ENCODE results near the gene FAM83G. TPM values are rescaled to one million over a fixed set of nuclear protein-coding genes. Genes with fewer than 3 reads are reported as not detected.
"Not testable (repeated sequence)": the region's sequence is repeated elsewhere in the genome, so short reads cannot be mapped to it uniquely, and the experiment has no call there.

FAM83G gene
- total and polyA plus RNA-seq, 2 donors (not counting 3 experiments of a cell fraction or from before 2014, with no cell fraction given): 7.0 to 10.9 TPM

- BruUV-seq (replicated peaks); H3K79me2 ChIP-seq (ENCODE audit: control insufficient read depth, insufficient read depth, low read length); H3K4me3 ChIP-seq (replicated peaks in 1 of 3; ENCODE audit: insufficient read depth in 1 of 3, low read depth in 1 of 3, low read length in 3 of 3); H3K27me3 ChIP-seq (ENCODE audit: control insufficient read depth in 2 of 2, insufficient read depth in 2 of 2, low read length in 2 of 2); dilution Hi-C loops (cut with MboI; ENCODE audit: extremely low pct_ligation_motif_present, low sequenced_read_pairs); H3K36me3 ChIP-seq (ENCODE audit: control insufficient read depth in 2 of 2, extremely low read depth in 1 of 2, insufficient read depth in 2 of 2, low read length in 2 of 2); H4K20me1 ChIP-seq (replicated peaks; ENCODE audit: control insufficient read depth, extremely low read depth, insufficient read depth, low read length); H2AFZ ChIP-seq (ENCODE audit: low read depth, low read length); H3K9me3 ChIP-seq (replicated peaks; ENCODE audit: control insufficient read depth, insufficient read depth, low read length); H3K27ac ChIP-seq (ENCODE audit: insufficient read depth, low read depth, low read length); H3K9me1 ChIP-seq (replicated peaks; ENCODE audit: control insufficient read depth, extremely low read depth, insufficient read depth, low read length); POLR2A ChIA-PET; CTCF ChIA-PET; H3K4me2 ChIP-seq (ENCODE audit: insufficient read depth, low read length); FAIRE-seq; H3K9ac ChIP-seq (replicated peaks; ENCODE audit: extremely low read depth, insufficient read depth, low read length); DNase-seq (ENCODE audit: low read depth, low spot score); H3K4me1 ChIP-seq (ENCODE audit: control insufficient read depth, extremely low read depth, insufficient read depth, low read length); intact Hi-C loops (cut with micrococcal nuclease): not testable (repeated sequence)
These were observed 33.4 kb upstream of the FAM83G start for GRCh38 chr17:19038007-19038406.

- FAIRE-seq: peak; percentile 96
- H3K4me1 ChIP-seq (ENCODE audit: control insufficient read depth, extremely low read depth, insufficient read depth, low read length); POLR2A ChIA-PET; H3K4me3 ChIP-seq (replicated peaks in 1 of 3; ENCODE audit: insufficient read depth in 1 of 3, low read depth in 1 of 3, low read length in 3 of 3); intact Hi-C loops (cut with micrococcal nuclease); H4K20me1 ChIP-seq (replicated peaks; ENCODE audit: control insufficient read depth, extremely low read depth, insufficient read depth, low read length); H3K36me3 ChIP-seq (ENCODE audit: control insufficient read depth in 2 of 2, extremely low read depth in 1 of 2, insufficient read depth in 2 of 2, low read length in 2 of 2); H3K79me2 ChIP-seq (ENCODE audit: control insufficient read depth, insufficient read depth, low read length); H3K9me3 ChIP-seq (replicated peaks; ENCODE audit: control insufficient read depth, insufficient read depth, low read length); H2AFZ ChIP-seq (ENCODE audit: low read depth, low read length); CTCF ChIA-PET; H3K27me3 ChIP-seq (ENCODE audit: control insufficient read depth in 2 of 2, insufficient read depth in 2 of 2, low read length in 2 of 2); dilution Hi-C loops (cut with MboI; ENCODE audit: extremely low pct_ligation_motif_present, low sequenced_read_pairs); DNase-seq (ENCODE audit: low read depth, low spot score); BruUV-seq (replicated peaks); H3K9me1 ChIP-seq (replicated peaks; ENCODE audit: control insufficient read depth, extremely low read depth, insufficient read depth, low read length); H3K9ac ChIP-seq (replicated peaks; ENCODE audit: extremely low read depth, insufficient read depth, low read length); H3K27ac ChIP-seq (ENCODE audit: insufficient read depth, low read depth, low read length); H3K4me2 ChIP-seq (ENCODE audit: insufficient read depth, low read length): not testable (repeated sequence)
These were observed 33.0 kb upstream of the FAM83G start for GRCh38 chr17:19037547-19037946.

DNA sequence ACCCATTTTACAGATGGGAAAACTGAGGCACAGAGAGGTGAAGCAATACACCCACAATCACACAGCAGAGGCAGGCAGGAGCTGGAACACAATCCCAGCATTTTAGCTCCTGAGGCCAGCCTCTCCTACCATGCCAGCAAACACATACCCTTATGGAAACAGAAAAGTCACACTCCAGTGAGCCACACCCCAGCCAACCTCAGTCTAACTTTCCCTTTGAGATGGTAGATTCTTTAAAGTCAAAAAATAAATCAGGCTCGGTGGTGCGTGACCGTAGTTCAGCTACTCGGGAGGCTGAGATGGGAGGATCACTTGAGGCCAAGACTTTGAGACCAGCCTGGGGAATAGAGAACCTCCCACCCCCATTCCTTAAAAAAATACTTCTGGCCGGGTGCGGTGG is 31.6 kb upstream of the FAM83G start:
- CTCF ChIA-PET; H3K36me3 ChIP-seq (ENCODE audit: control insufficient read depth in 2 of 2, extremely low read depth in 1 of 2, insufficient read depth in 2 of 2, low read length in 2 of 2); H3K27ac ChIP-seq (ENCODE audit: insufficient read depth, low read depth, low read length); DNase-seq (ENCODE audit: low read depth, low spot score); H3K9me1 ChIP-seq (replicated peaks; ENCODE audit: control insufficient read depth, extremely low read depth, insufficient read depth, low read length); H3K4me3 ChIP-seq (replicated peaks in 1 of 3; ENCODE audit: insufficient read depth in 1 of 3, low read depth in 1 of 3, low read length in 3 of 3); H2AFZ ChIP-seq (ENCODE audit: low read depth, low read length); POLR2A ChIA-PET; FAIRE-seq; H3K79me2 ChIP-seq (ENCODE audit: control insufficient read depth, insufficient read depth, low read length); dilution Hi-C loops (cut with MboI; ENCODE audit: extremely low pct_ligation_motif_present, low sequenced_read_pairs); H3K9ac ChIP-seq (replicated peaks; ENCODE audit: extremely low read depth, insufficient read depth, low read length); H3K9me3 ChIP-seq (replicated peaks; ENCODE audit: control insufficient read depth, insufficient read depth, low read length); intact Hi-C loops (cut with micrococcal nuclease); H3K27me3 ChIP-seq (ENCODE audit: control insufficient read depth in 2 of 2, insufficient read depth in 2 of 2, low read length in 2 of 2); H3K4me2 ChIP-seq (ENCODE audit: insufficient read depth, low read length); BruUV-seq (replicated peaks); H4K20me1 ChIP-seq (replicated peaks; ENCODE audit: control insufficient read depth, extremely low read depth, insufficient read depth, low read length); H3K4me1 ChIP-seq (ENCODE audit: control insufficient read depth, extremely low read depth, insufficient read depth, low read length): not testable (repeated sequence)

DNA sequence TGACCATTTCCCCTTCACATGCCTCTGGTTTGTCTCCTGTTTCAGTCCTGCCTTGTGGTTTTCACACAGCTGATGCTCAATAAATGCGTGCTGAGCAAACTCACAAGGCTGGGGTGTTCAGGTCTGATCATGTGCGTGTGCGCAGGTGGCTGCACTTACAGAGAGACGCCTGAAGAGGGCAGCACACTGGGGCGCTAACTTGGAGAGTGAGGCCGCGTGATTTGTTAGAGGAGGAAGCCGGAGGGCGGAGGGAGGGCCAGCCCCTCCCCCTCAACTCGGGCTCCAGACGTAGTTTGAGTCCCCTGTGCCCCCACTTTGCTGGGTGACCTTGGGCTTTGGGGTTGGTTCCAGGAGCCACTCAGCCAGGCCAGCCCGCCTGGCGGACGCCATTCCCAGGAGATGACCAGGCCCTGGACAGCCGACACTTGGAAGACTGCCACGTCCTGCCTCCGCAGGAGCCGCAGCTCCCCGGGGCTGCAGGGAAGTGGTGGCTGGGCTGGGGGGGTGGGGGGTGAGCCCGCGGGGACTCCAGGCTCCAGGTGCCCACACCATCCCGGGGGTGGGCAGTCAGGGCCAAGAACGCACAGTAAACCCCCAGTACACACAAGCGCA is 27.9 kb upstream of the FAM83G start:
- DNase-seq (ENCODE audit: low read depth, low spot score); dilution Hi-C loops (cut with MboI; ENCODE audit: extremely low pct_ligation_motif_present, low sequenced_read_pairs): not testable (repeated sequence)
- FAIRE-seq: peak; percentile 97

More for the DNA sequence above, 27.9 kb upstream of the FAM83G start:
- H3K9ac ChIP-seq (replicated peaks; ENCODE audit: extremely low read depth, insufficient read depth, low read length); H3K79me2 ChIP-seq (ENCODE audit: control insufficient read depth, insufficient read depth, low read length); H3K4me3 ChIP-seq (replicated peaks in 1 of 3; ENCODE audit: insufficient read depth in 1 of 3, low read depth in 1 of 3, low read length in 3 of 3); H3K27ac ChIP-seq (ENCODE audit: insufficient read depth, low read depth, low read length); H2AFZ ChIP-seq (ENCODE audit: low read depth, low read length); H3K9me1 ChIP-seq (replicated peaks; ENCODE audit: control insufficient read depth, extremely low read depth, insufficient read depth, low read length); intact Hi-C loops (cut with micrococcal nuclease); POLR2A ChIA-PET; H4K20me1 ChIP-seq (replicated peaks; ENCODE audit: control insufficient read depth, extremely low read depth, insufficient read depth, low read length); H3K9me3 ChIP-seq (replicated peaks; ENCODE audit: control insufficient read depth, insufficient read depth, low read length); H3K36me3 ChIP-seq (ENCODE audit: control insufficient read depth in 2 of 2, extremely low read depth in 1 of 2, insufficient read depth in 2 of 2, low read length in 2 of 2); CTCF ChIA-PET; H3K4me2 ChIP-seq (ENCODE audit: insufficient read depth, low read length); H3K4me1 ChIP-seq (ENCODE audit: control insufficient read depth, extremely low read depth, insufficient read depth, low read length); H3K27me3 ChIP-seq (ENCODE audit: control insufficient read depth in 2 of 2, insufficient read depth in 2 of 2, low read length in 2 of 2); BruUV-seq (replicated peaks): not testable (repeated sequence)

Measured in endothelial cell of umbilical vein (primary cell).